HG02678 (cell line): Measurements from ENCODE around the gene BCAS1.

Experiments
- ATAC-seq: cut with Tn5 transposase; IDR thresholded peaks from one replicate; pipeline ENCODE4 v1.9.1; 2021; ENCODE audit warnings: mild to moderate bottlenecking, moderate library complexity; ENCODE audit not compliant: unreplicated experiment

Gene BCAS1

GRCh38 chr20:53894707-53895384 lies 175.5 kb downstream of the BCAS1 start:
- ATAC-seq: no peak
